Posterior vena cava (tissue), 2 donors: ENCODE results near the gene NRXN3. TPM values are rescaled to one million over a fixed set of nuclear protein-coding genes. Genes with fewer than 3 reads are reported as not detected.

Experiments used
- DNase-seq: peaks from one replicate; pipeline ENCODE4 v3.0.0-alpha.2; 2020; ENCODE audit warnings: low spot score
- intact Hi-C, 2 donors: fragments of 100-400 bp; cut with DNase I; formaldehyde crosslinking; loops; one replicate each; pipeline versions ENCODE4 v1.14.1 to v1.14.2; 2022 to 2023
- total RNA-seq, 2 donors: library from RNA; stranded (reverse); fragmentation: NEBNext Ultra II Directional; extraction: Animal tissue kit (Norgen Biotek cat#: 25700); gene quantifications; one replicate each; pipeline ENCODE4 v1.2.1, GENCODE V29; 2021
- donor health status: DM: yes; HTN: yes; CAD: no.
- donor health status: DM: yes; HTN: yes; CAD: no.

The NRXN3 gene
- total RNA-seq, 2 donors from 2014 or later = 11.8 to 14.3 TPM

GRCh38 chr14:79515158-79515557 is 1345.0 kb downstream of the NRXN3 start:
- intact Hi-C loops = no loop called here

GRCh38 chr14:79516009-79516408 is 1345.8 kb downstream of the NRXN3 start:
- no peak for DNase-seq
- intact Hi-C loops = no loop called here

More at GRCh38 chr14:79515158-79515557, 1345.0 kb downstream of the NRXN3 start:
- no peak for DNase-seq

- intact Hi-C loops = no loop called here
Observed at GRCh38 chr14:79525416-79525815, 1355.2 kb downstream of the NRXN3 start.

GRCh38 chr14:79528828-79529416 is 1358.7 kb downstream of the NRXN3 start:
- intact Hi-C loops = no loop called here
- no peak for DNase-seq

More at GRCh38 chr14:79525416-79525815, 1355.2 kb downstream of the NRXN3 start:
- DNase-seq = no peak

- intact Hi-C loops = no loop called here
- DNase-seq = no peak
Observed at GRCh38 chr14:79530555-79530954, 1360.4 kb downstream of the NRXN3 start.

GRCh38 chr14:79534703-79535353 is 1364.7 kb downstream of the NRXN3 start:
- intact Hi-C loops = no loop called here
- DNase-seq = no peak

- DNase-seq = no peak
- intact Hi-C loops = no loop called here
Observed at GRCh38 chr14:79540394-79540793, 1370.2 kb downstream of the NRXN3 start.

- DNase-seq = no peak
- intact Hi-C loops = no loop called here
Observed at GRCh38 chr14:79542121-79542520, 1371.9 kb downstream of the NRXN3 start.

- intact Hi-C loops = no loop called here
- DNase-seq = no peak
Observed at GRCh38 chr14:79543348-79543747, 1373.2 kb downstream of the NRXN3 start.

GRCh38 chr14:79543967-79544697 is 1374.0 kb downstream of the NRXN3 start:
- intact Hi-C loops = no loop called here
- DNase-seq = no peak

GRCh38 chr14:79544698-79545070 is 1374.5 kb downstream of the NRXN3 start:
- DNase-seq = no peak
- intact Hi-C loops = no loop called here

GRCh38 chr14:79548836-79549235 is 1378.7 kb downstream of the NRXN3 start:
- intact Hi-C loops = no loop called here

GRCh38 chr14:79549515-79549914 is 1379.3 kb downstream of the NRXN3 start:
- intact Hi-C loops = no loop called here
- DNase-seq = no peak

More at GRCh38 chr14:79548836-79549235, 1378.7 kb downstream of the NRXN3 start:
- DNase-seq = no peak

- no peak for DNase-seq
- intact Hi-C loops = no loop called here
Observed at GRCh38 chr14:79551523-79551922, 1381.3 kb downstream of the NRXN3 start.

- intact Hi-C loops = no loop called here
Observed at GRCh38 chr14:79552778-79553177, 1382.6 kb downstream of the NRXN3 start.

GRCh38 chr14:79554816-79555215 is 1384.6 kb downstream of the NRXN3 start:
- intact Hi-C loops = no loop called here
- no peak for DNase-seq

More at GRCh38 chr14:79552778-79553177, 1382.6 kb downstream of the NRXN3 start:
- no peak for DNase-seq

- no peak for DNase-seq
- intact Hi-C loops = no loop called here
Observed at GRCh38 chr14:79555429-79555828, 1385.3 kb downstream of the NRXN3 start.

GRCh38 chr14:79557309-79557708 is 1387.1 kb downstream of the NRXN3 start:
- no peak for DNase-seq
- intact Hi-C loops = no loop called here

- intact Hi-C loops = no loop called here
- DNase-seq = no peak
Observed at GRCh38 chr14:79562185-79562584, 1392.0 kb downstream of the NRXN3 start.

GRCh38 chr14:79564371-79564770 is 1394.2 kb downstream of the NRXN3 start:
- no peak for DNase-seq
- intact Hi-C loops = no loop called here

GRCh38 chr14:79567306-79567705 is 1397.1 kb downstream of the NRXN3 start:
- intact Hi-C loops = no loop called here
- DNase-seq = no peak
